Activated CD8-positive, alpha-beta memory T cell treated with anti-CD3 and anti-CD28 coated beads for 4 hours (primary cell): Measurements from ENCODE around the gene SCCPDH.

ENCODE experiments used
- DNase-seq, 2 donors: peaks; one replicate each; pipeline ENCODE4 v3.0.0-alpha.2; 2020; ENCODE audit warnings: low read depth in 2 of 2

The SCCPDH gene

GRCh38 chr1:246785494-246786111 lies 61.4 kb downstream of the SCCPDH start:
- no peak for DNase-seq

- DNase-seq: no peak
Observed at GRCh38 chr1:246786606-246787238, 62.5 kb downstream of the SCCPDH start.

GRCh38 chr1:246787781-246788513 lies 63.7 kb downstream of the SCCPDH start:
- no peak for DNase-seq

DNA sequence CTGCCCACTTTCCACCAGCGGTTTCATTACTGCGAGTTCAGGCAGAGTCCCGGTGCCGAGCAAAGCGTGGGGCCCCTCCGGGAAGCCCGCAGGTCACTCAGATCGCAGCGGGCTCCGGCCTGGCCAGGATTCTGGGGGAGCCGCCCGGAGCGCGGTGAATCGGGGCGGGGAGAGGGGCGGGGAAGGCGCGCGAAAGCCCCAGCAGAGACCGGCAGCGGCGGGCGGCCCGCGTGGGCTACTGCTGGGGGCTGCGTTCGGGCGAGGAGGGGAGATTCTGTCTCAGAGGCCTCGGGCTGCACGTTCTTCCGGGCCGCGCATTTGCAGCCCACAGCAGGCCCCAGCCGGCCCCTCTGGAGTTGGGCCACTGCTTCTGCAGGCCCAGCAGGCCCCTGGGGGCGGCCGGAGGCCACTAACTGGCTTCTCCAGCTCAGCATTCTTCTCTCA lies 64.7 kb downstream of the SCCPDH start:
- DNase-seq: no peak

GRCh38 chr1:246789454-246790339 lies 65.5 kb downstream of the SCCPDH start:
- DNase-seq: no peak

DNA sequence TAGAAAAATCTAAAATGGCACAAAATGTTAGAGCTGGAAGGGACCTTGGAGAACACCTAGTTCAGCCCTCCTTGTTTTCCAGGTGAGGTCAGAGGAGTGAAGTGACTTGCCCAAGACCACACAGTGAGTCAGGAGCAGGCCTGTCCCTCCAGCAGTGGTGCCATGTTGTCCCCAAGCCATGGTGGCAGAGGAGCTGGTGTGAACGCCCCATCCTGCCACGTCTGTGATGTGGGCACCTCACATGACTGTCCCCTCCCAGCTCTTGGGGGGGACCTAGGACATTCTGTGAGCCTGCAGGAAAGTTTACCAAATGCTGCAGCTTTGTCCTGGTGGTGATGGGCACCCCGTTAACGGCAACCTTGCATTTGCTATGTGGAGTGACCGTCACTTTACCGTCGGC lies 66.2 kb downstream of the SCCPDH start:
- DNase-seq: no peak

- no peak for DNase-seq
Observed at GRCh38 chr1:246790833-246791232, 66.6 kb downstream of the SCCPDH start.

- DNase-seq: no peak
Observed at GRCh38 chr1:246791303-246791918, 67.2 kb downstream of the SCCPDH start.

DNA sequence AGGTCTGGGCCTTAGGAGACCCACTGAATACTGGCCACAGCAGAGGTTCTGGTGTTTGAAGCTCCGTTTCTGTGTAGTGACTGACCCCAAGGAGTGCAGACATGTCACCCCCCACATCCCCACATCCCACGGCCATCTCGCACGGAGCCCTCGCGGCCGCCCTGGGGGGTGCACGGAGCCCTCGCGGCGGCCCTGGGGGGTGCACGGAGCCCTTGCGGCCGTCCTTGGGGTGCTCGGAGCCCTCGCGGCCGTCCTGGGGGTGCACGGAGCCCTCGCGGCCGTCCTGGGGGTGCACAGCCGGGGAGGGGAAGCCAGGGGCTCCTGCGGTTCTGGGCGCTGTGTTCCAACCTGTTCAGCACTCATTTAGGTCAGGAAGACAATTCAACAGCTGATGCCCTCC lies 68.4 kb downstream of the SCCPDH start:
- DNase-seq: no peak

DNA sequence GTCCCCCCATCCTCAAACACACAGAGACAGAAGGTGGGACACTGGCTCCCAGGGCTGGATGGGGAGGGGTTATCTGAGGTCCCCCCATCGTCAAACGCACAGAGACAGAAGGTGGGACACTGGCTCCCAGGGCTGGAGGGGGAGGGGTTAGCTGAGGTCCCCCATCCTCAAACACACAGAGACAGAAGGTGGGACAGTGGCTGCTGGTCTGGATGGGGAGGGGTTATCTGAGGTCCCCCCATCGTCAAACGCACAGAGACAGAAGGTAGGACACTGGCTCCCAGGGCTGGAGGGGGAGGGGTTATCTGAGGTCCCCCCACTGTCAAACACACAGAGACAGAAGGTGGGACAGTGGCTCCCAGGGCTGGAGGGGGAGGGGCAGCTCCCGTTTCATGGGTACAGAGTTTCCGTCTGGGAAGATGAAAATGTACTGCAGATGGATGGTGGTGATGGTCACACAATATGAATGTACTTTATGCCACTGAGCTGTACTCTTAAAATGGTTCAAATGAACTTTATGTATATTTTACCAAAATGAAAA lies 69.2 kb downstream of the SCCPDH start:
- DNase-seq: no peak

GRCh38 chr1:246794048-246794827 lies 70.0 kb downstream of the SCCPDH start:
- DNase-seq: no peak

GRCh38 chr1:246794828-246795671 lies 70.8 kb downstream of the SCCPDH start:
- DNase-seq: no peak

- no peak for DNase-seq
Observed at GRCh38 chr1:246795906-246796694, 71.9 kb downstream of the SCCPDH start.

- no peak for DNase-seq
Observed at GRCh38 chr1:246797157-246797556, 72.9 kb downstream of the SCCPDH start.

GRCh38 chr1:246797597-246797996 lies 73.4 kb downstream of the SCCPDH start:
- no peak for DNase-seq

DNA sequence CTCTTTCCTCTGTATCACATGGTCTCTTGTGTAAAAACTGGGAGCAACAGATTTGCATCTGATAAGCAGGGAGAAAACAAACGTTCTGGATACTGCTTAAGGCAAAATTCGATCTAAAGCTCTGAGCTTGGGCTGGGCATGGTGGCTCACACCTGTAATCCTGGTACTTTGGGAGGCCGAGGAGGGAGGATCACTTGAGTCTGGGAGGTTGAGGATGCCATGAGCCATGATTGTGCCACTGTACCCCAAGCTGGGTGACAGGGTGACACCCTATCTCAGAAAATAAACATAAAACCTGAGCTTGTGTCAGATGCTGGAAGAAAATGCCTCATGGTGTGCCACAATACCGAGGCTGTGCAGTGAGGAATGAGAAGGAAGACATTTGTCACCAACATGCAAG lies 73.9 kb downstream of the SCCPDH start:
- no peak for DNase-seq

GRCh38 chr1:246798606-246799496 lies 74.6 kb downstream of the SCCPDH start:
- no peak for DNase-seq

GRCh38 chr1:246800356-246800755 lies 76.1 kb downstream of the SCCPDH start:
- DNase-seq: no peak
